Cardiac septum (tissue), 1 donor: ENCODE measurements around the gene PAXX. TPM values are rescaled to one million over a fixed set of nuclear protein-coding genes. Genes with fewer than 3 reads are reported as not detected.

Experiments used
- DNase-seq: peaks from one replicate; pipeline ENCODE4 v3.0.0-alpha.2; 2020; ENCODE audit warnings: low spot score
- intact Hi-C: fragments of 100-400 bp; cut with DNase I; formaldehyde crosslinking; loops from one replicate; pipeline ENCODE4 v1.14.0; 2022
- total RNA-seq: library from RNA; stranded (reverse); fragmentation: NEBNext Ultra II Directional; extraction: Animal tissue kit (Norgen Biotek cat#: 25700); gene quantifications from one replicate; pipeline ENCODE4 v1.2.1, GENCODE V29; 2021
- donor health status: DM: no; HTN: no; CAD: no.

The PAXX gene
- total RNA-seq, 1 donor from 2014 or later: 26.0 TPM

- intact Hi-C loops: no loop called here
- DNase-seq: no peak
Measured at GRCh38 chr9:137037483-137037882, 45.3 kb downstream of the PAXX start.

GRCh38 chr9:137038916-137039315, 46.7 kb downstream of the PAXX start:
- no peak for DNase-seq
- intact Hi-C loops: no loop called here

GRCh38 chr9:137039611-137040366, 47.6 kb downstream of the PAXX start:
- DNase-seq: no peak
- intact Hi-C loops: no loop called here

- no peak for DNase-seq
- intact Hi-C loops: no loop called here
Measured at GRCh38 chr9:137040568-137040967, 48.3 kb downstream of the PAXX start.

- no peak for DNase-seq
Measured at GRCh38 chr9:137041124-137041523, 48.9 kb downstream of the PAXX start.

GRCh38 chr9:137042751-137043727, 50.8 kb downstream of the PAXX start:
- no peak for DNase-seq
- intact Hi-C loops: no loop called here

More at GRCh38 chr9:137041124-137041523, 48.9 kb downstream of the PAXX start:
- intact Hi-C loops: no loop called here

Other genes starting within 250 kb of the PAXX start
- 3.3 TPM for gene LCN10, start 249.5 kb upstream of the PAXX start, total RNA-seq
- 4.5 TPM for gene LCN6, start 243.9 kb upstream of the PAXX start, total RNA-seq
- gene LCN8, start 234.2 kb upstream of the PAXX start, total RNA-seq: not detected
- gene LCN15, start 227.9 kb upstream of the PAXX start, total RNA-seq: not detected
- gene TMEM141, start 201.1 kb upstream of the PAXX start, total RNA-seq: 62.5 TPM
- gene CCDC183, start 196.1 kb upstream of the PAXX start, total RNA-seq: 1.6 TPM
- 66.4 TPM for gene RABL6, start 184.5 kb upstream of the PAXX start, total RNA-seq
- gene AJM1, start 149.9 kb upstream of the PAXX start, total RNA-seq: 8.6 TPM
- 296 TPM for gene PHPT1, start 143.0 kb upstream of the PAXX start, total RNA-seq
- 11.0 TPM for gene MAMDC4, start 140.1 kb upstream of the PAXX start, total RNA-seq
- 293 TPM for gene EDF1, start 126.1 kb upstream of the PAXX start, total RNA-seq
- 10.2 TPM for gene TRAF2, start 105.9 kb upstream of the PAXX start, total RNA-seq
- 162 TPM for gene FBXW5, start 47.7 kb upstream of the PAXX start, total RNA-seq
- gene C8G, start 47.2 kb upstream of the PAXX start, total RNA-seq: 3.4 TPM
- gene LCN12, start 40.1 kb upstream of the PAXX start, total RNA-seq: 20.7 TPM
- 1,323 TPM for gene PTGDS, start 14.9 kb upstream of the PAXX start, total RNA-seq
- gene LCNL1, start 9.4 kb upstream of the PAXX start, total RNA-seq: 5.9 TPM
- gene CLIC3, start 4.1 kb downstream of the PAXX start, total RNA-seq: 12.9 TPM
- gene ABCA2, start 35.8 kb downstream of the PAXX start, total RNA-seq: 41.5 TPM
- gene FUT7, start 39.7 kb downstream of the PAXX start, total RNA-seq: 0.22 TPM
- 96.4 TPM for gene NPDC1, start 53.8 kb downstream of the PAXX start, total RNA-seq
- gene ENTPD2, start 61.6 kb downstream of the PAXX start, total RNA-seq: 0.92 TPM
- gene SAPCD2, start 78.1 kb downstream of the PAXX start, total RNA-seq: 0.11 TPM
- 6.5 TPM for gene UAP1L1, start 85.1 kb downstream of the PAXX start, total RNA-seq
- gene MAN1B1, start 94.6 kb downstream of the PAXX start, total RNA-seq: 27.2 TPM
- 150 TPM for gene DPP7, start 122.3 kb downstream of the PAXX start, total RNA-seq
- not detected for gene GRIN1, start 146.7 kb downstream of the PAXX start, total RNA-seq
- not detected for gene LRRC26, start 177.6 kb downstream of the PAXX start, total RNA-seq
- gene TMEM210, start 179.6 kb downstream of the PAXX start, total RNA-seq: not detected
- 32.5 TPM for gene ANAPC2, start 196.1 kb downstream of the PAXX start, total RNA-seq
- gene SSNA1, start 196.3 kb downstream of the PAXX start, total RNA-seq: 59.5 TPM
- gene TPRN, start 208.3 kb downstream of the PAXX start, total RNA-seq: 13.5 TPM
- 40.6 TPM for gene TMEM203, start 213.2 kb downstream of the PAXX start, total RNA-seq
- gene NDOR1, start 213.3 kb downstream of the PAXX start, total RNA-seq: 8.0 TPM
- 22.2 TPM for gene RNF208, start 229.8 kb downstream of the PAXX start, total RNA-seq
- gene CYSRT1, start 232.8 kb downstream of the PAXX start, total RNA-seq: not detected
- gene RNF224, start 235.1 kb downstream of the PAXX start, total RNA-seq: not detected
- gene SLC34A3, start 238.5 kb downstream of the PAXX start, total RNA-seq: not detected
- gene TUBB4B, start 248.9 kb downstream of the PAXX start, total RNA-seq: 304 TPM